ENCODE data around the gene ROBO2. TPM values are rescaled to one million over a fixed set of nuclear protein-coding genes. Genes with fewer than 3 reads are reported as not detected.

Gene ROBO2
- total RNA-seq, 1 experiment from 2014 or later, result 0.16 TPM

- Histone ChIP-seq H3K27me3 (replicated peaks; ENCODE audit: control insufficient read depth, insufficient read depth, low read length) (no peaks in the 10 kb centered on the region), H3K9me3 (no peaks in the 10 kb centered on the region), H3K36me3 (ENCODE audit: control insufficient read depth, insufficient read depth, low read length) (no peaks in the 10 kb centered on the region), H3K4me1 (no peaks in the 10 kb centered on the region), H3K4me3 (ENCODE audit: low read depth, low read length) (no peak overlapping the region)
- Mint-ChIP-seq H3K27ac (ENCODE audit: unreplicated experiment) (no peak overlapping the region), H3K4me3 (ENCODE audit: unreplicated experiment) (no peak overlapping the region), H3K27me3 (ENCODE audit: insufficient read depth, unreplicated experiment) (no peaks in the 10 kb centered on the region), H3K9me3 (ENCODE audit: unreplicated experiment) (no peaks in the 10 kb centered on the region), H3K36me3 (ENCODE audit: insufficient read depth, unreplicated experiment) (no peaks in the 10 kb centered on the region), H3K4me1 (ENCODE audit: low read depth, unreplicated experiment) (no peaks in the 10 kb centered on the region)
- no peak for TF ChIP-seq CTCF (IDR thresholded peaks at IDR 0.05; ENCODE audit: insufficient read depth in 1 of 2, low read depth in 1 of 2, low read length in 1 of 2, severe bottlenecking in 1 of 2, unreplicated experiment in 1 of 2)
- BruUV-seq (replicated peaks), result no TSS peak
- no peak for DNase-seq
- intact Hi-C loops (cut with micrococcal nuclease; ENCODE audit: unreplicated experiment), result no loop called here
- ChIA-PET POLR2A (no interaction called here), CTCF (no interaction called here)
These were observed 97.7 kb downstream of the ROBO2 start for GRCh38 chr3:77137559-77137958.

GRCh38 chr3:77139624-77140023, 99.7 kb downstream of the ROBO2 start:
- Mint-ChIP-seq H3K27me3 (ENCODE audit: insufficient read depth, unreplicated experiment) (peaks cover 4% of the 10 kb centered on the region), H3K4me3 (ENCODE audit: unreplicated experiment) (no peak overlapping the region), H3K27ac (ENCODE audit: unreplicated experiment) (no peak overlapping the region), H3K36me3 (ENCODE audit: insufficient read depth, unreplicated experiment) (no peaks in the 10 kb centered on the region), H3K4me1 (ENCODE audit: low read depth, unreplicated experiment) (no peaks in the 10 kb centered on the region), H3K9me3 (ENCODE audit: unreplicated experiment) (no peaks in the 10 kb centered on the region)
- H3K4me1 ChIP-seq, result no peaks in the 10 kb centered on the region
- H3K36me3 ChIP-seq (ENCODE audit: control insufficient read depth, insufficient read depth, low read length), result no peaks in the 10 kb centered on the region
- DNase-seq, result no peak
- ChIA-PET POLR2A (no interaction called here), CTCF (no interaction called here)
- intact Hi-C loops (cut with micrococcal nuclease; ENCODE audit: unreplicated experiment), result no loop called here
- H3K4me3 ChIP-seq (ENCODE audit: low read depth, low read length), result no peak overlapping the region
- no peaks in the 10 kb centered on the region for H3K27me3 ChIP-seq (replicated peaks; ENCODE audit: control insufficient read depth, insufficient read depth, low read length)
- BruUV-seq (replicated peaks), result no TSS peak
- no peak for TF ChIP-seq CTCF (IDR thresholded peaks at IDR 0.05; ENCODE audit: insufficient read depth in 1 of 2, low read depth in 1 of 2, low read length in 1 of 2, severe bottlenecking in 1 of 2, unreplicated experiment in 1 of 2)
- no peaks in the 10 kb centered on the region for H3K9me3 ChIP-seq

- Mint-ChIP-seq H3K4me1 (ENCODE audit: low read depth, unreplicated experiment) (no peaks in the 10 kb centered on the region), H3K27me3 (ENCODE audit: insufficient read depth, unreplicated experiment) (peaks cover 4% of the 10 kb centered on the region), H3K27ac (ENCODE audit: unreplicated experiment) (no peak overlapping the region), H3K4me3 (ENCODE audit: unreplicated experiment) (no peak overlapping the region), H3K9me3 (ENCODE audit: unreplicated experiment) (no peaks in the 10 kb centered on the region), H3K36me3 (ENCODE audit: insufficient read depth, unreplicated experiment) (no peaks in the 10 kb centered on the region)
- H3K9me3 ChIP-seq, result no peaks in the 10 kb centered on the region
- no peak for TF ChIP-seq CTCF (IDR thresholded peaks at IDR 0.05; ENCODE audit: insufficient read depth in 1 of 2, low read depth in 1 of 2, low read length in 1 of 2, severe bottlenecking in 1 of 2, unreplicated experiment in 1 of 2)
- intact Hi-C loops (cut with micrococcal nuclease; ENCODE audit: unreplicated experiment), result no loop called here
- CTCF ChIA-PET, result no interaction called here
- H3K27me3 ChIP-seq (replicated peaks; ENCODE audit: control insufficient read depth, insufficient read depth, low read length), result no peaks in the 10 kb centered on the region
- BruUV-seq (replicated peaks), result no TSS peak
- DNase-seq, result no peak
- POLR2A ChIA-PET, result no interaction called here
- no peaks in the 10 kb centered on the region for H3K36me3 ChIP-seq (ENCODE audit: control insufficient read depth, insufficient read depth, low read length)
- H3K4me3 ChIP-seq (ENCODE audit: low read depth, low read length), result no peak overlapping the region
- H3K4me1 ChIP-seq, result no peaks in the 10 kb centered on the region
These were observed 101.5 kb downstream of the ROBO2 start for GRCh38 chr3:77141423-77141822.

Measured in Caco-2 (cell line).